Peyer's patch (tissue), 4 donors: ENCODE results near the gene CAPG. TPM values are rescaled to one million over a fixed set of nuclear protein-coding genes. Genes with fewer than 3 reads are reported as not detected.

Source experiments
- DNase-seq, 3 donors: peaks; one replicate each; pipeline ENCODE4 v3.0.0-alpha.2; 2017 to 2019
- H3K27ac ChIP-seq, 4 donors: fragments of 200-600 bp; sonication (generic); one replicate each; pipeline ENCODE4 v1.5.1; 2016 to 2019
- H3K27me3 ChIP-seq, 2 donors: fragments of 200-600 bp; sonication (generic); one replicate each; pipeline ENCODE4 v1.5.1; 2019
- H3K36me3 ChIP-seq, 3 donors: fragments of 200-600 bp; sonication (generic); one replicate each; pipeline ENCODE4 v1.5.1; 2016 to 2019
- H3K4me1 ChIP-seq, 4 donors: fragments of 200-600 bp; sonication (generic); one replicate each; pipeline ENCODE4 v1.5.1; 2016 to 2019
- H3K4me3 ChIP-seq, 4 donors: fragments of 200-600 bp; sonication (generic); 1 replicate in 3 of 4; 2 replicates in 1 of 4; pipeline ENCODE4 v1.5.1; 2016 to 2019; ENCODE audit warnings: mild to moderate bottlenecking in 1 of 4
- H3K9me3 ChIP-seq, 4 donors: fragments of 200-600 bp; sonication (generic); one replicate each; pipeline ENCODE4 v1.5.1; 2016 to 2019; ENCODE audit warnings: mild to moderate bottlenecking in 1 of 4
- POLR2A ChIP-seq, 2 donors: fragments of 450-650 bp; IDR thresholded peaks; one replicate each; pipeline ENCODE4 v1.5.1; 2017; ENCODE audit warnings: antibody characterized with exemption in 2 of 2, mild to moderate bottlenecking in 2 of 2, moderate library complexity in 2 of 2
- total RNA-seq, 4 donors: library from RNA; depleted of rRNA; stranded (reverse); fragments of >200 nt; gene quantifications; one replicate each; pipeline ENCODE4 v1.1.0, GENCODE V29; 2016
- TF ChIP-seq, protein P1 (sequence below), 6 experiments: fragments of 450-650 bp in 4 of 6; fragments of 200-600 bp in 2 of 6; sonication (generic) in 1 of 6; IDR thresholded peaks; one replicate each; pipeline ENCODE4 v1.5.1; 2017 to 2019; ENCODE audit warnings: antibody characterized with exemption in 6 of 6, mild to moderate bottlenecking in 3 of 6, moderate library complexity in 1 of 6

Gene CAPG
- total RNA-seq, 4 donors from 2014 or later = 22.4 to 61.9 (median 33.2) TPM

- H3K9me3 ChIP-seq = no peaks in the 10 kb centered on the region
- peaks cover 0 to 53% (median 0%) of the 10 kb centered on the region in 3 donors for H3K36me3 ChIP-seq
- no peaks in the 10 kb centered on the region for H3K4me1 ChIP-seq
- DNase-seq = peak in 1 of 3 donors; percentile 31
- no peak overlapping the region for H3K27ac ChIP-seq
- TF ChIP-seq, protein P1, sequence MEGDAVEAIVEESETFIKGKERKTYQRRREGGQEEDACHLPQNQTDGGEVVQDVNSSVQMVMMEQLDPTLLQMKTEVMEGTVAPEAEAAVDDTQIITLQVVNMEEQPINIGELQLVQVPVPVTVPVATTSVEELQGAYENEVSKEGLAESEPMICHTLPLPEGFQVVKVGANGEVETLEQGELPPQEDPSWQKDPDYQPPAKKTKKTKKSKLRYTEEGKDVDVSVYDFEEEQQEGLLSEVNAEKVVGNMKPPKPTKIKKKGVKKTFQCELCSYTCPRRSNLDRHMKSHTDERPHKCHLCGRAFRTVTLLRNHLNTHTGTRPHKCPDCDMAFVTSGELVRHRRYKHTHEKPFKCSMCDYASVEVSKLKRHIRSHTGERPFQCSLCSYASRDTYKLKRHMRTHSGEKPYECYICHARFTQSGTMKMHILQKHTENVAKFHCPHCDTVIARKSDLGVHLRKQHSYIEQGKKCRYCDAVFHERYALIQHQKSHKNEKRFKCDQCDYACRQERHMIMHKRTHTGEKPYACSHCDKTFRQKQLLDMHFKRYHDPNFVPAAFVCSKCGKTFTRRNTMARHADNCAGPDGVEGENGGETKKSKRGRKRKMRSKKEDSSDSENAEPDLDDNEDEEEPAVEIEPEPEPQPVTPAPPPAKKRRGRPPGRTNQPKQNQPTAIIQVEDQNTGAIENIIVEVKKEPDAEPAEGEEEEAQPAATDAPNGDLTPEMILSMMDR (IDR thresholded peaks at IDR 0.05) = no peak
- TF ChIP-seq POLR2A (IDR thresholded peaks at IDR 0.05) = no peak
- H3K27me3 ChIP-seq = no peaks in the 10 kb centered on the region
- no peak overlapping the region for H3K4me3 ChIP-seq
Observed at GRCh38 chr2:85377083-85377482, 33.1 kb downstream of the CAPG start.

DNA sequence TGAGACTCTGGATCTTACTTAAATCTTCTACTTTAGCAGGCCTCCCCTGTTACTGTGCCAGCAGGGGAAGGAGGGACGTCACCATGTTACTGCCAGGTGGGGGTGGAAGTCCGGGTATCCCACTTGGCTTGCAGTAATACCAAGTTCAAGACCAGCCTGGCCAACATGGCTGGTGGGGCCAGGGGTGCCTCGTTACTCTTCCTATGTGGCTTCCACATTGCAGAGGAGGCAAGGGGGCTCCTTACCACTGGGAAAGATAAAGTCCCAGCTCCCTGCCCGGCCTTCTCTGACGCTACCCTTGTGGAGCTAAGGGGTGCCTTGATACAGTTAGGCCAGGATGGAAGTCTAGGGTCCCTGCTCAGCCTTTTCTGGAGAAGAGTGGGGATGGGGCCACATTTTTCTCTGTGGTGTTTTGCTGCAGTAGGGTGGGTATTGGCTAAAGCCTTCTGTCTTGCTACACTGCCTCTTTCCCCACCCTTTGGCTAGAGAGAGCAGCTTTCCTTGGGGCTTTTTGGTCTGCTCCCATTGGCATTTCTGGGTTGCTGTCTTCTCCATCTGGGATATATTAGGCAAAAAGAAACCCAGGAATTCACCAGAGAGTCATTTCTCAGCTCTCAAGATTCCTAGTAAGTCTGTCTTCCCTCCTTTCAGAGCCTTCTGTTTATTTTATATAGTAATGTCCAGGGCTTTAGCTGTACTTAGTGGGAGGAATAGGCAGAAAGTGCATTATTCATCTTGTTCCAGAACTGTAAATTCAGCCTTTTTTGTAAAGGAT lies 33.7 kb downstream of the CAPG start:
- no peaks in the 10 kb centered on the region for H3K4me1 ChIP-seq
- H3K27ac ChIP-seq = no peak overlapping the region
- peaks cover 0 to 57% (median 0%) of the 10 kb centered on the region in 3 donors for H3K36me3 ChIP-seq
- peak in 1 of 3 donors; percentile 26 for DNase-seq
- no peaks in the 10 kb centered on the region for H3K27me3 ChIP-seq
- no peaks in the 10 kb centered on the region for H3K9me3 ChIP-seq
- TF ChIP-seq, protein P1 (IDR thresholded peaks at IDR 0.05) = no peak
- TF ChIP-seq POLR2A (IDR thresholded peaks at IDR 0.05) = no peak
- H3K4me3 ChIP-seq = no peak overlapping the region

- peaks cover 0 to 37% (median 0%) of the 10 kb centered on the region in 3 donors for H3K36me3 ChIP-seq
Observed at GRCh38 chr2:85371045-85371444, 39.1 kb downstream of the CAPG start.

DNA sequence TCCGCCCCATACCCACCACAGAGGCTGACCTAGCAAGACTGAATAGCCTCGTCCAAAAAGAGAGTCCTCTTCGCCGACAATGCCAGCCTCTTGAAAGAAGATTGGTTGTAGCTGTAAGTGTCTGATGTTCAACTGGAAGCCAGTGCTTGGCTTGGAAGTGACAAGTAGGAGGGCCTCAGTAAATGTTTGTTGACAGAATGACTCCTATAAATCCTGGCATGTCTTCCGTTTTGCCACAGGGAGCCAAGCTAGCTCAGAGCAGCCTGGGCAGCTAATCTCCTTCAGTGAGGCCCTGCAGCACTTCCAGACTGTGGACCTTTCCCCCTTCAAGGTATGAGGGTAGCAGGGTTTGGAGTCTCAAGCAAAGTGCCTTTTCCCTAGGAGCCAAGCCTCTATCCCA lies 40.7 kb downstream of the CAPG start:
- DNase-seq = peak in 1 of 3 donors; percentile 39
- Histone ChIP-seq H3K4me3 (no peak overlapping the region), H3K27me3 (no peaks in the 10 kb centered on the region), H3K9me3 (no peaks in the 10 kb centered on the region), H3K27ac (no peak overlapping the region), H3K36me3 (peaks cover 0 to 37% (median 0%) of the 10 kb centered on the region in 3 donors), H3K4me1 (no peaks in the 10 kb centered on the region)
- no peak for TF ChIP-seq POLR2A (IDR thresholded peaks at IDR 0.05)
- TF ChIP-seq, protein P1 (IDR thresholded peaks at IDR 0.05) = no peak

More at GRCh38 chr2:85371045-85371444, 39.1 kb downstream of the CAPG start:
- Histone ChIP-seq H3K27me3 (no peaks in the 10 kb centered on the region), H3K27ac (no peak overlapping the region), H3K9me3 (no peaks in the 10 kb centered on the region), H3K4me3 (no peak overlapping the region), H3K4me1 (no peaks in the 10 kb centered on the region)
- TF ChIP-seq, protein P1 (IDR thresholded peaks at IDR 0.05) = no peak
- TF ChIP-seq POLR2A (IDR thresholded peaks at IDR 0.05) = no peak
- DNase-seq = peak in 1 of 3 donors; percentile 39

- H3K4me1 ChIP-seq = no peaks in the 10 kb centered on the region
- DNase-seq = peak in 1 of 3 donors; percentile 17
- no peak for TF ChIP-seq POLR2A (IDR thresholded peaks at IDR 0.05)
- TF ChIP-seq, protein P1 (IDR thresholded peaks at IDR 0.05) = no peak
- H3K27ac ChIP-seq = no peak overlapping the region
- H3K4me3 ChIP-seq = no peak overlapping the region
- no peaks in the 10 kb centered on the region for H3K27me3 ChIP-seq
- peaks cover 0 to 37% (median 0%) of the 10 kb centered on the region in 3 donors for H3K36me3 ChIP-seq
- H3K9me3 ChIP-seq = no peaks in the 10 kb centered on the region
Observed at GRCh38 chr2:85368921-85369320, 41.2 kb downstream of the CAPG start.
